Liver (tissue), 9 donors: ENCODE measurements around the gene ADAM19. TPM values are rescaled to one million over a fixed set of nuclear protein-coding genes. Genes with fewer than 3 reads are reported as not detected.

ENCODE experiments used
- DNase-seq: peaks from one replicate; pipeline ENCODE4 v3.0.0-alpha.2; 2017; ENCODE audit warnings: low spot score
- H3K27ac ChIP-seq, 2 donors: one replicate each; pipeline ENCODE4 v1.7.0; 2013; ENCODE audit warnings: inconsistent platforms in 2 of 2, low read length in 2 of 2, control low read depth in 1 of 2, low read depth in 1 of 2, mild to moderate bottlenecking in 1 of 2
- H3K27me3 ChIP-seq, 4 donors: one replicate each; pipeline versions ENCODE4 v1.6.1 to v1.7.0; 2013; ENCODE audit warnings: low read length in 3 of 4, inconsistent platforms in 1 of 4, mild to moderate bottlenecking in 1 of 4, moderate library complexity in 1 of 4; ENCODE audit not compliant: control insufficient read depth in 4 of 4, insufficient read depth in 4 of 4
- H3K36me3 ChIP-seq, 4 donors: one replicate each; pipeline versions ENCODE4 v1.6.1 to v1.7.0; 2013; ENCODE audit warnings: low read length in 3 of 4, mild to moderate bottlenecking in 3 of 4, low read depth in 1 of 4, moderate library complexity in 1 of 4; ENCODE audit not compliant: control insufficient read depth in 4 of 4, insufficient read depth in 3 of 4
- H3K4me1 ChIP-seq, 4 donors: one replicate each; pipeline versions ENCODE4 v1.6.1 to v1.7.0; 2013; ENCODE audit warnings: low read length in 3 of 4, mild to moderate bottlenecking in 3 of 4, moderate library complexity in 1 of 4; ENCODE audit not compliant: control insufficient read depth in 4 of 4, insufficient read depth in 4 of 4
- H3K4me3 ChIP-seq, 3 donors: one replicate each; pipeline versions ENCODE4 v1.6.1 to v1.7.0; 2013; ENCODE audit warnings: low read length in 3 of 3, control low read depth in 1 of 3, low read depth in 1 of 3, mild to moderate bottlenecking in 1 of 3
- H3K9ac ChIP-seq, 2 donors: one replicate each; pipeline ENCODE4 v1.7.0; 2013; ENCODE audit warnings: low read length in 2 of 2, mild to moderate bottlenecking in 2 of 2, moderate library complexity in 2 of 2, control low read depth in 1 of 2, low read depth in 1 of 2
- H3K9me3 ChIP-seq, 4 donors: one replicate each; pipeline versions ENCODE4 v1.6.1 to v1.7.0; 2013; ENCODE audit warnings: low read length in 3 of 4; ENCODE audit not compliant: control insufficient read depth in 4 of 4
- EGR1 ChIP-seq, 2 donors: IDR thresholded peaks; 2 replicates each; pipeline ENCODE4 v1.6.1; 2016 to 2018; ENCODE audit warnings: antibody characterized with exemption in 2 of 2, low read depth in 2 of 2
- FOXA1 ChIP-seq: IDR thresholded peaks from 2 replicates; pipeline ENCODE4 v1.6.1; 2016; ENCODE audit warnings: antibody characterized with exemption
- GABPA ChIP-seq, 2 donors: IDR thresholded peaks in 1 of 2; conservative IDR thresholded peaks in 1 of 2; 2 replicates each; pipeline ENCODE4 v1.6.1; 2016; ENCODE audit warnings: antibody characterized with exemption in 2 of 2, mild to moderate bottlenecking in 1 of 2, moderate library complexity in 1 of 2
- HNF4G ChIP-seq: IDR thresholded peaks from 2 replicates; pipeline ENCODE4 v1.6.1; 2016; ENCODE audit warnings: antibody characterized with exemption
- MAX ChIP-seq: IDR thresholded peaks from 2 replicates; pipeline ENCODE4 v1.6.1; 2016; ENCODE audit warnings: antibody characterized with exemption
- NR2F2 ChIP-seq: IDR thresholded peaks from 2 replicates; pipeline ENCODE4 v1.6.1; 2016; ENCODE audit warnings: antibody characterized with exemption
- RAD21 ChIP-seq, 2 donors: IDR thresholded peaks; 2 replicates each; pipeline ENCODE4 v1.6.1; 2016; ENCODE audit warnings: antibody characterized with exemption in 2 of 2, mild to moderate bottlenecking in 2 of 2
- RXRA ChIP-seq, 2 donors: IDR thresholded peaks; 2 replicates each; pipeline ENCODE4 v1.6.1; 2017 to 2018; ENCODE audit warnings: antibody characterized with exemption in 2 of 2, mild to moderate bottlenecking in 1 of 2
- SP1 ChIP-seq: IDR thresholded peaks from 2 replicates; pipeline ENCODE4 v1.6.1; 2018; ENCODE audit warnings: antibody characterized with exemption, mild to moderate bottlenecking
- YY1 ChIP-seq: IDR thresholded peaks from 2 replicates; pipeline ENCODE4 v1.6.1; 2016; ENCODE audit warnings: antibody characterized with exemption, mild to moderate bottlenecking
- ZBTB33 ChIP-seq: IDR thresholded peaks from 2 replicates; pipeline ENCODE4 v1.6.1; 2016; ENCODE audit warnings: antibody characterized with exemption
- WGBS: extraction: QIAGEN DNeasy Blood & Tissue Kit; methylation state at CpG from one replicate; pipeline ENCODE4 v1.1.7; 2013; 5-methylcytosine and 5-hydroxymethylcytosine counted together
- polyA plus RNA-seq, 2 donors: library from polyadenylated mRNA; stranded (reverse) in 1 of 2; unstranded in 1 of 2; fragments of 200-250 nt in 1 of 2; fragments of >200 nt in 1 of 2; fragmentation: Nextera tagmentation in 1 of 2; extraction: Ambion mirVana in 1 of 2; gene quantifications; one replicate each; pipeline versions ENCODE4 v1.2.1 to v1.2.3, GENCODE V29; 2013 to 2015
- total RNA-seq, 2 donors: library from RNA; depleted of rRNA; stranded (reverse); fragments of >200 nt; gene quantifications; one replicate each; pipeline ENCODE4 v1.2.3, GENCODE V29; 2014
- donor health status: healthy.
- donor health status: healthy.
- donor health status: healthy.
- donor health status: healthy.
- donor health status: healthy.

The ADAM19 gene
- total and polyA plus RNA-seq, 4 donors = 2.4 to 7.1 (median 2.9) TPM

GRCh38 chr5:157543825-157544622 lies 31.6 kb downstream of the ADAM19 start:
- TF ChIP-seq MAX = no peak
- peak; percentile 75 for TF ChIP-seq NR2F2
- no peak for DNase-seq
- H3K27me3 ChIP-seq = no peaks in the 10 kb centered on the region
- H3K36me3 ChIP-seq = no peaks in the 10 kb centered on the region
- no peak overlapping the region for H3K4me3 ChIP-seq
- no peaks in the 10 kb centered on the region for H3K9me3 ChIP-seq
- H3K27ac ChIP-seq = peak overlapping the region in 1 of 2 donors; percentile 36
- H3K4me1 ChIP-seq = peaks cover 17 to 32% (median 24%) of the 10 kb centered on the region in 4 donors
- H3K9ac ChIP-seq = no peak overlapping the region
- 72% methylated on average over 10 of the region's 10 CpGs for WGBS

GRCh38 chr5:157542282-157543000 lies 33.1 kb downstream of the ADAM19 start:
- H3K36me3 ChIP-seq = peaks cover 0 to 2% (median 0%) of the 10 kb centered on the region in 4 donors
- H3K9ac ChIP-seq = no peak overlapping the region
- TF ChIP-seq YY1 (no peak), SP1 (no peak), EGR1 (IDR thresholded peaks at IDR 0.05; ENCODE audit: low read depth in 2 of 2) (no peak), NR2F2 (no peak), HNF4G (no peak), GABPA (IDR thresholded peaks at IDR 0.05 in 1 of 2, conservative IDR thresholded peaks at IDR 0.05 in 1 of 2) (no peak), ZBTB33 (no peak), RAD21 (IDR thresholded peaks at IDR 0.05) (no peak), FOXA1 (no peak), RXRA (IDR thresholded peaks at IDR 0.05) (no peak)
- H3K4me1 ChIP-seq = peaks cover 9 to 18% (median 12%) of the 10 kb centered on the region in 4 donors
- H3K9me3 ChIP-seq = no peaks in the 10 kb centered on the region
- no peak overlapping the region for H3K4me3 ChIP-seq
- no peak for DNase-seq
- no peak overlapping the region for H3K27ac ChIP-seq
- no peaks in the 10 kb centered on the region for H3K27me3 ChIP-seq
- WGBS = 93% methylated on average over 14 of the region's 14 CpGs

GRCh38 chr5:157541447-157542118 lies 34.0 kb downstream of the ADAM19 start:
- peak overlapping the region; percentile 33 to 41 for H3K27ac ChIP-seq
- TF ChIP-seq NR2F2 (peak; percentile 1), ZBTB33 (no peak), FOXA1 (no peak)
- no peak overlapping the region for H3K4me3 ChIP-seq
- H3K9me3 ChIP-seq = no peaks in the 10 kb centered on the region
- H3K36me3 ChIP-seq = peaks cover 0 to 3% (median 2%) of the 10 kb centered on the region in 4 donors
- peak overlapping the region in 1 of 2 donors; percentile 14 for H3K9ac ChIP-seq
- 78% methylated on average over 6 of the region's 6 CpGs for WGBS
- peaks cover 6 to 14% (median 10%) of the 10 kb centered on the region in 4 donors for H3K4me1 ChIP-seq
- no peak for DNase-seq
- H3K27me3 ChIP-seq = no peaks in the 10 kb centered on the region
